IMR-90 (cell line): ENCODE results near the gene TMPRSS3. TPM values are rescaled to one million over a fixed set of nuclear protein-coding genes. Genes with fewer than 3 reads are reported as not detected.

Source experiments
- ATAC-seq: fragments of 200-7000 bp; cut with Tn5 transposase; 2 replicates; pipeline ENCODE4 v1.9.1; 2020; ENCODE audit warnings: low read depth, mild to moderate bottlenecking, moderate library complexity
- BruUV-seq: library from RNA; stranded (reverse); fragments of 400-500 nt; replicated peaks from 2 replicates; lab custom pipeline; 2021; lab: Mats Ljungman, UMichigan
- CTCF ChIA-PET: fragments of 300-600 bp; formaldehyde crosslinking; extraction: SDS; loops from one replicate; lab custom pipeline; 2021; ENCODE audit warnings: antibody characterized with exemption; lab: Yijun Ruan, JAX
- POLR2A ChIA-PET: fragments of 300-600 bp; sonication (Branson Sonifier 250); formaldehyde crosslinking; loops from one replicate; lab custom pipeline; 2022; ENCODE audit warnings: antibody characterized with exemption; ENCODE audit not compliant: unreplicated experiment; lab: Charles Lee
- DNase-seq: peaks from one replicate; pipeline ENCODE4 v3.0.0; 2013
- H2AFZ ChIP-seq: replicated peaks from 2 replicates; pipeline ENCODE3; 2013; ENCODE audit warnings: low read length, mild to moderate bottlenecking; ENCODE audit not compliant: poor library complexity
- H2AK5ac ChIP-seq: 2 replicates; pipeline ENCODE4 v1.6.1; 2013; ENCODE audit warnings: low read depth, low read length, inconsistent platforms
- H2AK9ac ChIP-seq: replicated peaks from 2 replicates; pipeline ENCODE3; 2013; ENCODE audit warnings: mild to moderate bottlenecking, low read depth, low read length, moderate library complexity; ENCODE audit not compliant: poor library complexity
- H2BK120ac ChIP-seq: 2 replicates; pipeline ENCODE4 v1.6.1; 2013; ENCODE audit warnings: low read depth, low read length, inconsistent platforms
- H2BK15ac ChIP-seq: 3 replicates; pipeline ENCODE4 v1.6.1; 2013; ENCODE audit warnings: low read depth, low read length, inconsistent platforms
- H2BK20ac ChIP-seq: 2 replicates; pipeline ENCODE4 v1.6.1; 2013; ENCODE audit warnings: low read depth, mild to moderate bottlenecking, inconsistent platforms, low read length, moderate library complexity
- H2BK5ac ChIP-seq: 2 replicates; pipeline ENCODE4 v1.6.1; 2013; ENCODE audit warnings: mild to moderate bottlenecking, low read depth, low read length, inconsistent platforms; ENCODE audit not compliant: poor library complexity, severe bottlenecking
- H3K14ac ChIP-seq: replicated peaks from 2 replicates; pipeline ENCODE4 v1.6.1; 2013; ENCODE audit warnings: low read depth, low read length, inconsistent platforms
- H3K18ac ChIP-seq: 2 replicates; pipeline ENCODE4 v1.6.1; 2013; ENCODE audit warnings: low read depth, low read length, control low read depth
- H3K23ac ChIP-seq: 2 replicates; pipeline ENCODE4 v1.6.1; 2013; ENCODE audit warnings: low read depth, low read length, inconsistent platforms
- H3K27ac ChIP-seq: 2 replicates; pipeline ENCODE4 v1.5.1; 2013; ENCODE audit warnings: mild to moderate bottlenecking, control low read depth, low read length; ENCODE audit not compliant: insufficient read depth
- H3K27me3 ChIP-seq: 2 replicates; pipeline ENCODE4 v1.6.1; 2013; ENCODE audit warnings: low read length; ENCODE audit not compliant: control insufficient read depth, insufficient read depth
- H3K36me3 ChIP-seq: 2 replicates; pipeline ENCODE4 v1.6.1; 2013; ENCODE audit warnings: low read length, mixed read lengths; ENCODE audit not compliant: control insufficient read depth, insufficient read depth
- H3K4ac ChIP-seq: 2 replicates; pipeline ENCODE4 v1.6.1; 2013; ENCODE audit warnings: low read depth, low read length, inconsistent platforms
- H3K4me1 ChIP-seq: 2 replicates; pipeline ENCODE4 v1.6.1; 2013; ENCODE audit warnings: low read length, mixed read lengths; ENCODE audit not compliant: control insufficient read depth, insufficient read depth
- H3K4me2 ChIP-seq: 2 replicates; pipeline ENCODE4 v1.6.1; 2013; ENCODE audit warnings: low read depth, mild to moderate bottlenecking, control low read depth, low read length, moderate library complexity
- H3K4me3 ChIP-seq: 2 replicates; pipeline ENCODE4 v1.5.1; 2013; ENCODE audit warnings: low read depth, mild to moderate bottlenecking, control low read depth, low read length, moderate library complexity; ENCODE audit not compliant: insufficient read depth
- H3K56ac ChIP-seq: 2 replicates; pipeline ENCODE4 v1.6.1; 2013; ENCODE audit warnings: low read length, inconsistent platforms; ENCODE audit not compliant: insufficient read depth; ENCODE audit errors: extremely low read depth
- H3K79me1 ChIP-seq, 2 experiments: 2 replicates each; pipeline ENCODE4 v1.6.1; 2013; ENCODE audit warnings: low read length in 2 of 2, inconsistent platforms in 1 of 2, low read depth in 1 of 2
- H3K9ac ChIP-seq: 2 replicates; pipeline ENCODE4 v1.6.1; 2013; ENCODE audit warnings: low read depth, low read length, control low read depth
- H3K9me1 ChIP-seq: 2 replicates; pipeline ENCODE4 v1.6.1; 2013; ENCODE audit warnings: low read length, inconsistent platforms; ENCODE audit not compliant: insufficient read depth
- H3K9me3 ChIP-seq: 2 replicates; pipeline ENCODE4 v1.6.1; 2013; ENCODE audit warnings: low read length; ENCODE audit not compliant: control insufficient read depth, insufficient read depth
- H4K20me1 ChIP-seq: 2 replicates; pipeline ENCODE4 v1.6.1; 2013; ENCODE audit warnings: low read length, inconsistent platforms; ENCODE audit not compliant: insufficient read depth
- H4K5ac ChIP-seq: 2 replicates; pipeline ENCODE4 v1.6.1; 2013; ENCODE audit warnings: mild to moderate bottlenecking, low read depth, low read length, control low read depth
- H4K8ac ChIP-seq, 2 experiments: 2 replicates each; pipeline ENCODE4 v1.6.1; 2013; ENCODE audit warnings: low read depth in 2 of 2, low read length in 2 of 2, control low read depth in 1 of 2, inconsistent platforms in 1 of 2
- H4K91ac ChIP-seq: 2 replicates; pipeline ENCODE4 v1.6.1; 2013; ENCODE audit warnings: low read depth, low read length, inconsistent platforms; ENCODE audit not compliant: insufficient read depth
- BHLHE40 ChIP-seq: fragments of 150-350 bp; IDR thresholded peaks from 2 replicates; pipeline ENCODE4 v1.6.1; 2016; ENCODE audit warnings: mild to moderate bottlenecking, low read depth, low read length
- CEBPB ChIP-seq: IDR thresholded peaks from 2 replicates; pipeline ENCODE4 v1.6.1; 2012; ENCODE audit warnings: low read depth, low read length, improper control_type of control experiment
- CHD1 ChIP-seq: IDR thresholded peaks from 2 replicates; pipeline ENCODE4 v1.6.1; 2012; ENCODE audit warnings: low read depth, low read length, improper control_type of control experiment
- CTCF ChIP-seq: conservative IDR thresholded peaks from 2 replicates; pipeline ENCODE4 v1.5.1; 2012; ENCODE audit warnings: mild to moderate bottlenecking, low read depth, low read length, improper control_type of control experiment
- ELK1 ChIP-seq: fragments of 150-350 bp; IDR thresholded peaks from 2 replicates; pipeline ENCODE4 v1.6.1; 2016; ENCODE audit warnings: low read depth, mild to moderate bottlenecking, low read length, moderate library complexity, borderline replicate concordance
- FOS ChIP-seq: fragments of 150-350 bp; IDR thresholded peaks from 2 replicates; pipeline ENCODE4 v1.6.1; 2016; ENCODE audit warnings: low read depth, low read length
- MAFK ChIP-seq: IDR thresholded peaks from 2 replicates; pipeline ENCODE4 v1.6.1; 2012; ENCODE audit warnings: low read depth, low read length, improper control_type of control experiment
- MAZ ChIP-seq: IDR thresholded peaks from 2 replicates; pipeline ENCODE4 v1.6.1; 2012; ENCODE audit warnings: low read depth, mild to moderate bottlenecking, low read length, improper control_type of control experiment, moderate library complexity, borderline replicate concordance
- MXI1 ChIP-seq: IDR thresholded peaks from 2 replicates; pipeline ENCODE4 v1.6.1; 2012; ENCODE audit warnings: low read depth, mild to moderate bottlenecking, low read length, moderate library complexity, borderline replicate concordance
- NFE2L2 ChIP-seq: fragments of 150-350 bp; IDR thresholded peaks from 2 replicates; pipeline ENCODE4 v1.6.1; 2016; ENCODE audit warnings: low read depth, mild to moderate bottlenecking, low read length
- POLR2A ChIP-seq: IDR thresholded peaks from 2 replicates; pipeline ENCODE4 v1.6.1; 2012; ENCODE audit warnings: mild to moderate bottlenecking, low read depth, low read length
- RAD21 ChIP-seq: IDR thresholded peaks from 2 replicates; pipeline ENCODE4 v1.6.1; 2012; ENCODE audit warnings: low read length, improper control_type of control experiment
- RCOR1 ChIP-seq: IDR thresholded peaks from 2 replicates; pipeline ENCODE4 v1.6.1; 2012; ENCODE audit warnings: mild to moderate bottlenecking, low read length, improper control_type of control experiment; ENCODE audit not compliant: insufficient replicate concordance
- RFX5 ChIP-seq: IDR thresholded peaks from 2 replicates; pipeline ENCODE4 v1.8.0; 2012; ENCODE audit warnings: low read depth, mild to moderate bottlenecking, low read length, moderate library complexity
- SMC3 ChIP-seq: fragments of 150-350 bp; IDR thresholded peaks from 2 replicates; pipeline ENCODE4 v1.6.1; 2016; ENCODE audit warnings: low read depth, mild to moderate bottlenecking, antibody characterized with exemption, low read length, moderate library complexity
- USF2 ChIP-seq: fragments of 150-350 bp; IDR thresholded peaks from 2 replicates; pipeline ENCODE4 v1.6.1; 2017; ENCODE audit warnings: mild to moderate bottlenecking, antibody characterized with exemption, low read length, low read depth
- WGBS, 2 experiments: methylation state at CpG; one replicate each; pipeline versions ENCODE4 v1.1.5 to v1.1.7; 2013; ENCODE audit warnings: missing lambda C conversion rate in 2 of 2; ENCODE audit not compliant: insufficient read length in 1 of 2; ENCODE audit errors: extremely low coverage in 2 of 2; 5-methylcytosine and 5-hydroxymethylcytosine counted together
- dilution Hi-C: fragments of 300-500 bp; cut with HindIII; formaldehyde crosslinking; loops from one replicate; pipeline ENCODE4 v1.14.3; 2018; ENCODE audit warnings: low sequenced_read_pairs; ENCODE audit not compliant: unreplicated experiment
- in situ Hi-C: fragments of 300-500 bp; cut with MboI; formaldehyde crosslinking; loops from 3 replicates; pipeline ENCODE4 v1.14.3; 2019; ENCODE audit warnings: low sequenced_read_pairs, inconsistent platforms, mixed read lengths
- intact Hi-C: fragments of 100-400 bp; cut with micrococcal nuclease; formaldehyde crosslinking; loops from 2 replicates; pipeline ENCODE4 v1.10.0; 2022
- polyA plus RNA-seq, 3 experiments: library from polyadenylated mRNA; depleted of rRNA; stranded (reverse); fragments of >200 nt; gene quantifications; 2 replicates each; pipeline ENCODE4 v1.2.3, GENCODE V29; 2012; ENCODE audit warnings: low replicate concordance in 1 of 3
- total RNA-seq: library from RNA; depleted of rRNA; stranded (reverse); fragments of >200 nt; gene quantifications from 2 replicates; pipeline ENCODE4 v1.2.3, GENCODE V29; 2012

Gene TMPRSS3
- total and polyA plus RNA-seq, 2 of the 4 experiments (the other 2 are of a cell fraction), result not detected

GRCh38 chr21:42343101-42343500 lies 52.8 kb downstream of the TMPRSS3 start:
- H2BK5ac ChIP-seq, result no peak overlapping the region
- no peak overlapping the region for H2BK20ac ChIP-seq
- no peak for DNase-seq
- POLR2A ChIA-PET, result no interaction called here
- no peaks in the 10 kb centered on the region for H3K79me1 ChIP-seq
- H4K20me1 ChIP-seq, result no peaks in the 10 kb centered on the region
- H3K56ac ChIP-seq, result no peak overlapping the region
- no peak overlapping the region for H3K23ac ChIP-seq
- no peaks in the 10 kb centered on the region; the same call in 1 of the 2 replicates for H3K9me1 ChIP-seq
- H3K4me2 ChIP-seq, result no peak overlapping the region
- H3K27me3 ChIP-seq, result peaks cover 16% of the 10 kb centered on the region
- intact Hi-C loops (no loop called here), in situ Hi-C loops (no loop called here), dilution Hi-C loops (no loop called here)
- H4K91ac ChIP-seq, result no peak overlapping the region
- no peak overlapping the region for H2AK5ac ChIP-seq
- H3K9me3 ChIP-seq, result no peaks in the 10 kb centered on the region
- no peak overlapping the region for H2BK120ac ChIP-seq
- ATAC-seq, result no peak
- no peak overlapping the region for H2AFZ ChIP-seq
- no peak overlapping the region for H3K14ac ChIP-seq
- no peak overlapping the region for H3K4ac ChIP-seq
- H4K5ac ChIP-seq, result no peak overlapping the region
- no peak overlapping the region for H3K18ac ChIP-seq
- CTCF ChIA-PET, result no interaction called here
- no peaks in the 10 kb centered on the region for H3K4me1 ChIP-seq
- TF ChIP-seq POLR2A, result no peak
- TF ChIP-seq BHLHE40, result no peak
- TF ChIP-seq FOS, result no peak
- TF ChIP-seq CTCF, result no peak
- TF ChIP-seq NFE2L2, result no peak
- TF ChIP-seq MAFK, result no peak
- no peak for TF ChIP-seq USF2
- TF ChIP-seq CEBPB, result no peak
- TF ChIP-seq CHD1, result no peak
- no peak for TF ChIP-seq RFX5
- TF ChIP-seq RCOR1, result no peak
- TF ChIP-seq ELK1, result no peak
- no peak for TF ChIP-seq MXI1
- no peak for TF ChIP-seq RAD21
- no peak for TF ChIP-seq MAZ
- TF ChIP-seq SMC3, result no peak
- no peak overlapping the region for H3K9ac ChIP-seq
- BruUV-seq, result no TSS peak
- H2BK15ac ChIP-seq, result no peak overlapping the region
- H2AK9ac ChIP-seq, result no peak overlapping the region
- 67% methylated on average over 6 of the region's 10 CpGs; no CpG with 5 or more reads in 1 of the 2 experiments for WGBS, 2 experiments
- no peaks in the 10 kb centered on the region for H3K36me3 ChIP-seq
- H4K8ac ChIP-seq, result no peak overlapping the region
- no peak overlapping the region for H3K4me3 ChIP-seq
- no peak overlapping the region for H3K27ac ChIP-seq
